SU-DHL-6 (cell line): ENCODE results near the gene TCP11.

Experiments used
- CTCF ChIP-seq: fragments of 200-600 bp; sonication (generic); IDR thresholded peaks from one replicate; pipeline ENCODE4 v1.5.1; 2017; ENCODE audit warnings: antibody characterized with exemption, mild to moderate bottlenecking, low read length, moderate library complexity; ENCODE audit not compliant: insufficient read depth, poor library complexity, severe bottlenecking
- EZH2phosphoT487 ChIP-seq: fragments of 200-600 bp; sonication (generic), shearing (Covaris generic); conservative IDR thresholded peaks from 2 replicates; pipeline ENCODE4 v1.6.1; 2018; ENCODE audit warnings: mild to moderate bottlenecking, antibody characterized with exemption, low read length, moderate library complexity, mixed read lengths

GRCh38 chr6:35178012-35178411, 36.9 kb upstream of the TCP11 start:
- TF ChIP-seq CTCF = no peak
- TF ChIP-seq EZH2phosphoT487 = no peak
